ENCODE measurements around the gene LIG1.

GRCh38 chr19:48168689-48169088, 1.5 kb downstream of the LIG1 start:
- no peak for TF ChIP-seq CTCF (IDR thresholded peaks at IDR 0.05; ENCODE audit: low read depth, low read length, poor library complexity, severe bottlenecking)
- TF ChIP-seq EZH2phosphoT487 (IDR thresholded peaks at IDR 0.05; ENCODE audit: borderline replicate concordance, low read length), result no peak

Data from DOHH2 (cell line).